ENCODE results near the gene ZNF668.

Gene ZNF668

GRCh38 chr16:31073970-31074813, at the start of gene ZNF668, which contains the start of gene ZNF646:
TSS of gene ZNF668 (minus strand) at chr16:31074240. CDS start at chr16:31064459, 9,781 bp downstream.
TSS of gene ZNF646 (plus strand) at chr16:31074422. CDS start at chr16:31076325, 1,903 bp downstream.
- peak; percentile 99 for DNase-seq (ENCODE audit: low read depth)

GRCh38 chr16:31120129-31120528, 46.1 kb upstream of the ZNF668 start:
- DNase-seq (ENCODE audit: low read depth): no peak

- DNase-seq (ENCODE audit: low read depth): peak; percentile 69
Observed at GRCh38 chr16:31118223-31119155, 44.4 kb upstream of the ZNF668 start.

- peak; percentile 96 for DNase-seq (ENCODE audit: low read depth)
Observed at GRCh38 chr16:31117384-31118222, 43.6 kb upstream of the ZNF668 start, which contains the start of gene KAT8. TSS of gene KAT8 (plus strand) at chr16:31117664. CDS start at chr16:31117682, 18 bp downstream.

GRCh38 chr16:31114468-31114867, 40.4 kb upstream of the ZNF668 start:
- no peak for DNase-seq (ENCODE audit: low read depth)

GRCh38 chr16:31113121-31114120, 39.4 kb upstream of the ZNF668 start:
- DNase-seq (ENCODE audit: low read depth): no peak

- DNase-seq (ENCODE audit: low read depth): no peak
Observed at GRCh38 chr16:31112711-31113110, 38.7 kb upstream of the ZNF668 start.

- DNase-seq (ENCODE audit: low read depth): no peak
Observed at GRCh38 chr16:31111881-31112466, 37.9 kb upstream of the ZNF668 start.

GRCh38 chr16:31110106-31111034, 36.3 kb upstream of the ZNF668 start:
- DNase-seq (ENCODE audit: low read depth): no peak

- no peak for DNase-seq (ENCODE audit: low read depth)
Observed at GRCh38 chr16:31109622-31110021, 35.6 kb upstream of the ZNF668 start.

- no peak for DNase-seq (ENCODE audit: low read depth)
Observed at GRCh38 chr16:31108794-31109558, 34.9 kb upstream of the ZNF668 start.

GRCh38 chr16:31108035-31108793, 34.2 kb upstream of the ZNF668 start, which contains the start of gene BCKDK:
TSS of gene BCKDK (plus strand) at chr16:31108386. CDS start at chr16:31109224, 838 bp downstream.
- DNase-seq (ENCODE audit: low read depth): peak; percentile 55

GRCh38 chr16:31107465-31107867, 33.4 kb upstream of the ZNF668 start:
- no peak for DNase-seq (ENCODE audit: low read depth)

GRCh38 chr16:31106509-31107464, 32.7 kb upstream of the ZNF668 start:
- DNase-seq (ENCODE audit: low read depth): no peak

GRCh38 chr16:31105677-31106213, 31.7 kb upstream of the ZNF668 start:
- DNase-seq (ENCODE audit: low read depth): peak; percentile 57
